Dermis blood vessel endothelial cell (primary cell): ENCODE data around the gene PREX1. TPM values are rescaled to one million over a fixed set of nuclear protein-coding genes. Genes with fewer than 3 reads are reported as not detected.
"Not testable (repeated sequence)": the region's sequence is repeated elsewhere in the genome, so short reads cannot be mapped to it uniquely, and the experiment has no call there.

ENCODE experiments used
- DNase-seq: peaks from one replicate; pipeline ENCODE4 v3.0.0; 2010
- total RNA-seq: library from RNA; depleted of rRNA; stranded (reverse); fragments of >200 nt; gene quantifications from 2 replicates; pipeline ENCODE4 v1.2.3, GENCODE V29; 2014

Gene PREX1
- total RNA-seq, 1 donor from 2014 or later: 63.1 TPM

- peak; percentile 81 for DNase-seq
These were observed 18.0 kb upstream of the PREX1 start for GRCh38 chr20:48845721-48846306.

- peak; percentile 25 for DNase-seq
These were observed 17.2 kb upstream of the PREX1 start for GRCh38 chr20:48844996-48845395.

GRCh38 chr20:48843896-48844295 is 16.1 kb upstream of the PREX1 start:
- DNase-seq: not testable (repeated sequence)

- no peak for DNase-seq
These were observed 15.4 kb upstream of the PREX1 start for GRCh38 chr20:48843057-48843806.

- DNase-seq: peak; percentile 80
These were observed 14.2 kb upstream of the PREX1 start for GRCh38 chr20:48841875-48842529.

GRCh38 chr20:48841196-48841874 is 13.5 kb upstream of the PREX1 start:
- DNase-seq: no peak

- no peak for DNase-seq
These were observed 11.5 kb upstream of the PREX1 start for GRCh38 chr20:48839154-48839917.

- no peak for DNase-seq
These were observed 9.2 kb upstream of the PREX1 start for GRCh38 chr20:48837014-48837413.

GRCh38 chr20:48835390-48835789 is 7.6 kb upstream of the PREX1 start:
- no peak for DNase-seq

GRCh38 chr20:48834278-48834677 is 6.5 kb upstream of the PREX1 start:
- no peak for DNase-seq

- no peak for DNase-seq
These were observed 4.6 kb upstream of the PREX1 start for GRCh38 chr20:48832405-48832730.

- DNase-seq: peak; percentile 56
These were observed 4.1 kb upstream of the PREX1 start for GRCh38 chr20:48831718-48832404.

GRCh38 chr20:48830826-48831318 is 3.1 kb upstream of the PREX1 start:
- no peak for DNase-seq

- no peak for DNase-seq
These were observed 2.1 kb upstream of the PREX1 start for GRCh38 chr20:48829940-48830339.

- DNase-seq: peak; percentile 25
These were observed 1.1 kb upstream of the PREX1 start for GRCh38 chr20:48828734-48829460.

GRCh38 chr20:48826883-48827771 is 672 bp downstream of the PREX1 start:
- DNase-seq: peak; percentile 50

- peak; percentile 16 for DNase-seq
These were observed 1.3 kb downstream of the PREX1 start for GRCh38 chr20:48826480-48826879.

GRCh38 chr20:48826069-48826468 is 1.7 kb downstream of the PREX1 start:
- peak; percentile 12 for DNase-seq

GRCh38 chr20:48825566-48825920 is 2.3 kb downstream of the PREX1 start:
- DNase-seq: peak; percentile 17
